GM18907 (cell line): ENCODE measurements around the gene AGTPBP1.

Experiments
- ATAC-seq: cut with Tn5 transposase; IDR thresholded peaks from one replicate; pipeline ENCODE4 v1.9.1; 2021; ENCODE audit warnings: mild to moderate bottlenecking, moderate library complexity; ENCODE audit not compliant: unreplicated experiment

AGTPBP1 gene

DNA sequence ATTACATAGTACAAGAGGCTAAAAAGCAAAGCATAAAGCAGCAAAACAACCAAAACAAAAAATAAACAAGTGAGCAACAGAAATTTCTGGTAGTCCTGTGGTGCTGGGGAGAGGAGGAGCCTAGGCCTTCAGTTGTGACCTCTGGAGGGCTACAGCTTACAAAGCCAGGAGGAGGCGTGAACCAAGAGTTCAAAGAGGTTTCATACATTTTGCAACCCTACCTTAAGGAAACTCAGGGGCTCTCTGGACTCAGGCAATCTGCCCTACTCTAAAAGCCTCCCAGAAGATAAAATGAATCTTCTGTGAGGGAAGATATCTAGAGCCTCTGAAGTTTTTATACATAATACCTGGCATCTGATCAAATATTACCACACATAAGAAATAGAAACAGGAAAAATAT lies 187.4 kb downstream of the AGTPBP1 start:
- no peak for ATAC-seq

GRCh38 chr9:85553475-85553874 lies 188.3 kb downstream of the AGTPBP1 start:
- ATAC-seq: no peak

GRCh38 chr9:85547599-85547998 lies 194.2 kb downstream of the AGTPBP1 start:
- ATAC-seq: no peak

- ATAC-seq: no peak
Measured at GRCh38 chr9:85543196-85543595, 198.6 kb downstream of the AGTPBP1 start.

DNA sequence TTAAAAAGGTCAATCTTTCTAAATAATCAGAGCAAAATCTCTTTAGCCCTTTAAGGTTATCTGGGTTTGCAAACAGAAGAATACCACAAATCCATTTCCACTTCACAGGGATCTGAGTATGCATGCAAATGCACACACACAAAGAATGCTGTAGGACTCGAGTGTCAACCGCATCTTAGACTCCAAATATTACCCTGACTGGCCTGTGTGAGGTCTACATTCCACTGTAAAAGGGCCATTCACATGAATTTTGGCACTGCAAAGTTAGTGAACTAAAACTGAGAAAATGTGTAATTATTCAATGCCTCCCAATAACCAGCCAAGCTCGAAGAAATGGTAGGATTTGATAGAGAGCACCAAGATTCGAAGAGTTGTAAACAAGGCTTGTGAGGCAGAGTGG lies 199.9 kb downstream of the AGTPBP1 start:
- ATAC-seq: no peak

DNA sequence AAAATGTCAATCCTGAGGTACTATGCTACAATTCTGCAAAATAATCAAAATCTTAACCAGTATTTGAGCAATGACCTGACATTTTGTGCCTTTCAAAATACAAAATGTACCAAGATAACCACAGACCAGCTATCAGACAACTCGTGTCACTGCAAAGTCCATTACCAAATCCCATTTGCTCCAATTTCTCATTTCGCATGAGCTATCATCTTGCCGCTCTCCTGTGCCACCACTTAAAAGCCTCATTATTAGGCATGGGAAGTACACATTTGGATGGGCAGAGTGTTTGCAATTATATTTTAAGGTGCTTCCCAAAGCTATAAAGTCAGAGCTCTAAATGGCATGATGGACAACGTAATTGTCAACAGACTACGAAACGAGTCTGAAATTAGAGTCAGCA lies 205.2 kb downstream of the AGTPBP1 start:
- no peak for ATAC-seq

DNA sequence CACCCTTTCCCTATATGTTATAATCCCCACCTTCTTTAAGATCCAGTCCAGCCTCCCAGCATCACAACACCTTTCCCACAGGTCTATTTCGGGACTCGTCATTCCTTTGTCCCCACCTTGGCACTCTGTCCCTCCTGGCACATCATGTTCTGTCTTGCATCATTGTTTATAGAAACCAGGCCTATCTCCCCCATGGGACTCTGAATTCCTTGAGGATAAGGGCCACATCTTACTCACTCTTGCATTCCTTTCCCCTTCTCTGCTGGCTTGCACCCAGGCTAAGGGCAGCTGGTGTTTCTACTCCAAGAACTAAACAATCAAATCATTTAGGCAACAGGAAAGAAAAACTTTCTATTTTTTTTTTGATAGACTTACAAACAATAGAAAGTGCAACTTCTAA lies 205.7 kb downstream of the AGTPBP1 start:
- no peak for ATAC-seq

DNA sequence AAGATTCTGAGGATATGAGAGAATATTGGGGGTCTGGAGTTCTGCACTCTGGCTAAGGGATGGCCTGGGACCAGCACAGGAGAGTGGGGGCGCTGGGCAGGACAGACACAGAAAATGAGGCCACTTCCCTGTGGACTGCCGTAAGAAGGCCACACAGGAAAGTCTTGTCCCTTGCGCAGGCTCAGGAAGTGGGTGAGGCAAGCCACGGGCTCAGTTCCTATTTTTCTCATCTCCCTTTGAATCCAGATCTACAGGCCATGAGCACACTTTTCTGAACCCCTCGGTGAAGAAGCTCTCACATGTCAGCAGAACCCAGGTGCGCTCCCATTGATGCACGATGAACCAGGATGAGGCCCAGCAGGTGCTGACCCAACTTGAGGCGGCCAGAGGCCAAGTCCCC lies 207.4 kb downstream of the AGTPBP1 start:
- no peak for ATAC-seq

- ATAC-seq: no peak
Measured at GRCh38 chr9:85533538-85533937, 208.2 kb downstream of the AGTPBP1 start.

DNA sequence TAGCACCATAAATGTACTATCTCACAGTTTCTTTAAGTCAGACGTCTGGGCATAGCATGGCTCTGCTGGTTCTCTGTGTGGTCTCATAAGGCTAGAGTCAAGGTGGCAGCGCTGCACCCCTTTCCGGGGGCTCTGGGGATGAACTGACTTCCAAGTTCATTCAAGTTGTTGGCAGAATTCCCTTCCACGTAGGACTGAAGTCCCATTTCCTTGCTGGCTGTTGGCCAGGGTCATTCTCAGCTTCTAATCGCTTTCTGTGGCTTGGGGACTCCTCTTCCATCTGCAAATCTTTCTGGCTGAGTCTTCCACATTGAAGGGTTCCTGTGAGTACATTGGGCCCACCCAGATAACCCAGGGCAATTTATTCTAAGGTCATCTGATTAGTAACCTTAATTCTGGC lies 211.0 kb downstream of the AGTPBP1 start:
- ATAC-seq: no peak

DNA sequence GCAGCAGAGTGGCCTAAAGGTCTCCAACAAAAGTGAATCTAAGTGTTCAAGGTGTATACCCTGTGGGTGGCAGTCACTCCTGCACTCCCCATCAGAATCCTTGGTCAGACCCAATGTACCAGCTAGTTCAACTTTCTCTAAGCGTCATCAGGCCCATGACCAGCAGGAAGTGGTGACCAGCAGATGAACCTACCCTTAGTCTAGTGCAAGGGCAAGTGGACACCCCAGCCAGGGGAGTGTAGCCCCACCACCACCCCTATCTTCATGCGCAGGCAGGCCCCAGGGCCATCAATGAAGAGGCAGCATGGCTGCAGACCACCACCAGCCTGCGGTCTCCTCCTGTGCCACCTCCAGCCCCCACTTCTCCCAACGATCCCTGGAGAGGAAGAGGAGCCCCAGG lies 213.1 kb downstream of the AGTPBP1 start:
- no peak for ATAC-seq

GRCh38 chr9:85528142-85528541 lies 213.6 kb downstream of the AGTPBP1 start:
- ATAC-seq: no peak

- ATAC-seq: no peak
Measured at GRCh38 chr9:85527331-85528020, 214.3 kb downstream of the AGTPBP1 start.

GRCh38 chr9:85524531-85524930 lies 217.2 kb downstream of the AGTPBP1 start:
- no peak for ATAC-seq

DNA sequence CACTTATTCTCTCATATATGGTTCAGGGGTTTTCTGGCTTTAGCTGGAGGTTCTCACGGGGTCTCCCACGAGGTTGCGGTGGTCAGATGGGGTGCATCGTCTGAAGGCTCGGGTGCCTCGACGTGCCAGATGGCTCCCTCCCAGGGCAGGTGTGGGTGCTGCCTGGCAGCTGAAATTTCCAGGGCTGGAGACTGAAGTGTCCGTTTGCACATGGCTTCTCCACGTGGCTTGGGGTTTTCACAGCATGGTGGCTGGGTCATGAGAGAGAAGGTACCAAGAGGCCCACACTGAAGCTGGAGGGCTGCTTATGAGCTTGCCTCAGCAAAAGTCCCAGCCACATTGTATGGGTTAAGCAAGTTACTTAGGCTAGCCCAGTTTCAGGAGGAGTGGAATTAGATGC lies 218.6 kb downstream of the AGTPBP1 start:
- no peak for ATAC-seq

GRCh38 chr9:85522459-85523092 lies 219.2 kb downstream of the AGTPBP1 start:
- ATAC-seq: no peak

DNA sequence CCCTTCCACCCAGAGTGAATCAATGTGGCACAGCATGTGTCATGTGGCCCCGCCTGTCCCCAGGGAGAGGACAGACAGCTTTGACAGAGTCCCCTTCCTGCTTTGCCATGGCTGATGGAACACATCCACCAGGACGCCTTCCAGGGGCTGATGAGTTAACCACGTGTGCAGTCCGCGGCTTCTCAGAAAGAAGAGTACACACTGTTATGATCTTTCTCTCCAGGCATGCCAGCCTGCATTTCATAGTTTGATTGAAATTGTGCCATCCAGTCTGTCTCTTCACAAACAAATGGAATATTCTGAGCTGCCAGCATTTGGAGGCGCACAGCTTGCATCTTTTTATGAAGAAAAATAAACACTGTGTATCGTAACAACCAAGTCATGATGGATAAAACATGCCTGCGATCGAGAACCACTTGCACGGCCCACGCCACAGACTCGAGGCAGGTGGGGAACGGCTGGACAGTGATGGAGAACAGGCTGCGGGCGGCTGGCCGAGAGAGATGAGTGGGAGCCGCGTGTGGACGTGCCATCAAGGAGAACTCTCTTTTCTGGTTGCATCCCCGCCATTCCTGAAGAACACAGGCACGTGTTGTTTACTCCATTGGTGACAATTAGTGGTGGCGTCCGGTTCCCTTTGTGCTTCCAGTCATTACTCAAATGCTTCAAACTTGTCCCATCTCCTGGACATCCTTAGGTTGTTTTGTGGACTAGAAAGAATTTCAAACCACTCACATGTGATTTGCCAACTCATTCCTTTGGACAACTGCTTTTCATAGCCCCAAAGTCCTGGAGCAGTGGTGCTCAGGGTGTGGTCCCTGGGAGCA lies 220.2 kb downstream of the AGTPBP1 start:
- no peak for ATAC-seq

DNA sequence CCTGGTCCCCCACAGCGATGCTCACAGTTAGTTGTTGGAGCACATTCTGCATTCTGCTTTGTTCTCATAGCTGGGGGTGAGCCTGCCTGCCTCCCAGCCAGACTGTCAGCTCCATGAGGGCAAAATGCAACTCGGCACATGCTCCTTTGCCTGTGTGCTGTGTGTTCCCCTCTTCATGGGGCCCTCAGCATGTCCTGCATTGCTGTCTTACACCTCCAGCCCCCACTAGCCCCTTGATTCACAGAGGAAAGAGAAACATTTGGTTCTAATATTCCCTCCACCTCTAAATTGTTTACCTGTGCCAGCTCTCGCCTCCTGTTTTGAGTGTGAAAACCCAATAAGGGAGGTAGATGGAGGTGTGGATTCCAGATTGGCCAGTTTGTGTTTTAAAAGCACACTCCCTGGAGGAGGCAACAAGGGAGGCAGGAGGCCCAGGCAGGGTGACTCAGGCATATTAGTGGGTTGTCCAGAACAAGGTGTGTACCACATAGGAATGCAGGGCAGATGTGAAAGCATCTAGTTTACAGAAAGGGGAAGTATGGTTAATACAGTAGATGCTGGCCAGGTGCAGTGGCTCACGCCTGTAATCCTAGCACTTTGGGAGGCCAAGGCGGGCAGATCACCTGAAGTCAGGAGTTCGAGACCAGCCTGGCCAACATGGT lies 224.6 kb downstream of the AGTPBP1 start:
- ATAC-seq: no peak

- ATAC-seq: no peak
Measured at GRCh38 chr9:85516455-85516854, 225.3 kb downstream of the AGTPBP1 start.

DNA sequence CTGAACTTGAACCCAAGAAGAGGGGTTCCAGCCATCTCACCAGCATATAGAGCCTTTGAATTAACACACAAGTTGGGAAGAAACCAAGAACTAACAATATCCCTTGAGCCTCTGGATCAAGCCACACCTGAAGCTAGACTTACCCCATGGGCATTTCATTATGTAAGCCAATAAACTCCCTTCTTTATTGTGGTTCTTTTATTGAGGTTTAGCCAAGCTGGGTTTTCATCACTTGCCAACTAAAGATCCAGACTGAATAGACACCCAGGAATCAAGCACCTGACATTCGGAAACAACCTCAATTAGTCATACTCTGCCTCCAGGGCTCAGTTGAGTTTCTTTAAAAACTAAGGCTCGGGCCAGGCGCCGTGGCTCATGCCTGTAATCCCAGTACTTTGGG lies 226.7 kb downstream of the AGTPBP1 start:
- ATAC-seq: no peak

- no peak for ATAC-seq
Measured at GRCh38 chr9:85514256-85514655, 227.5 kb downstream of the AGTPBP1 start.
